SK-N-SH (cell line): Measurements from ENCODE around the gene MARK3. TPM values are rescaled to one million over a fixed set of nuclear protein-coding genes. Genes with fewer than 3 reads are reported as not detected.

ENCODE experiments used
- CTCF ChIA-PET: fragments of 300-600, 350-600 bp; formaldehyde crosslinking; extraction: SDS; loops from one replicate; lab custom pipeline; 2021; lab: Yijun Ruan, JAX
- POLR2A ChIA-PET: fragments of 350-600 bp; sonication (Branson Sonifier 250); formaldehyde crosslinking; extraction: SDS; loops from one replicate; lab custom pipeline; 2020; ENCODE audit warnings: antibody characterized with exemption, inconsistent platforms; lab: Yijun Ruan, JAX
- DNase-seq: peaks from one replicate; pipeline ENCODE4 v3.0.0; 2012
- H2AFZ ChIP-seq: fragments of 200-600 bp; sonication (generic); 2 replicates; pipeline ENCODE4 v1.8.1; 2016; ENCODE audit warnings: antibody characterized with exemption, mild to moderate bottlenecking, low read depth
- H3F3A ChIP-seq: fragments of 200-600 bp; sonication (generic); replicated peaks from 2 replicates; pipeline ENCODE3; 2016; ENCODE audit warnings: antibody characterized with exemption, mild to moderate bottlenecking; ENCODE audit not compliant: insufficient read depth
- H3K27ac ChIP-seq, 2 experiments: fragments of 200-500 bp in 1 of 2; fragments of 200-600 bp in 1 of 2; sonication (Bioruptor generic) in 1 of 2; sonication (generic), shearing (Covaris generic) in 1 of 2; 2 replicates each; pipeline versions ENCODE4 v1.5.1 to v1.6.1; 2014 to 2016; ENCODE audit warnings: low read depth in 2 of 2, inconsistent platforms in 1 of 2, low read length in 1 of 2, mild to moderate bottlenecking in 1 of 2, mixed read lengths in 1 of 2
- H3K27me3 ChIP-seq: fragments of 200-600 bp; sonication (generic), shearing (Covaris generic); 2 replicates; pipeline ENCODE4 v1.6.1; 2016; ENCODE audit warnings: mixed run types; ENCODE audit not compliant: insufficient read depth
- H3K36me3 ChIP-seq, 2 experiments: fragments of 200-500 bp in 1 of 2; fragments of 200-600 bp in 1 of 2; sonication (Bioruptor generic) in 1 of 2; sonication (generic) in 1 of 2; replicated peaks in 1 of 2; 2 replicates each; pipeline versions ENCODE3 to v1.5.1; 2014 to 2016; ENCODE audit warnings: low read length in 1 of 2, mild to moderate bottlenecking in 1 of 2; ENCODE audit not compliant: insufficient read depth in 2 of 2, control insufficient read depth in 1 of 2
- H3K4me1 ChIP-seq, 2 experiments: fragments of 200-500 bp in 1 of 2; fragments of 200-600 bp in 1 of 2; sonication (Bioruptor generic) in 1 of 2; sonication (generic), shearing (Covaris generic) in 1 of 2; 2 replicates each; pipeline versions ENCODE4 v1.5.1 to v1.6.1; 2014 to 2016; ENCODE audit warnings: low read depth in 1 of 2, low read length in 1 of 2, mixed run types in 1 of 2; ENCODE audit not compliant: insufficient read depth in 2 of 2, control insufficient read depth in 1 of 2
- H3K4me2 ChIP-seq: fragments of 200-600 bp; sonication (generic), shearing (Covaris generic); 2 replicates; pipeline ENCODE4 v1.6.1; 2017; ENCODE audit warnings: mixed run types
- H3K4me3 ChIP-seq, 2 experiments: fragments of 200-500 bp in 1 of 2; fragments of 200-600 bp in 1 of 2; sonication (Bioruptor generic) in 1 of 2; sonication (generic), shearing (Covaris generic) in 1 of 2; 2 replicates each; pipeline versions ENCODE4 v1.5.1 to v1.8.1; 2014 to 2016; ENCODE audit warnings: low read depth in 2 of 2, inconsistent platforms in 1 of 2, low read length in 1 of 2, mild to moderate bottlenecking in 1 of 2, mixed read lengths in 1 of 2, moderate library complexity in 1 of 2
- H3K79me2 ChIP-seq: fragments of 200-600 bp; sonication (generic); 2 replicates; pipeline ENCODE4 v1.8.1; 2017; ENCODE audit warnings: mild to moderate bottlenecking; ENCODE audit not compliant: insufficient read depth
- H3K9ac ChIP-seq: fragments of 200-600 bp; sonication (generic); 2 replicates; pipeline ENCODE4 v1.6.1; 2017; ENCODE audit warnings: mixed run types
- H3K9me2 ChIP-seq: fragments of 200-600 bp; sonication (generic); 2 replicates; pipeline ENCODE4 v1.6.1; 2017; ENCODE audit warnings: mixed run types
- H3K9me3 ChIP-seq: fragments of 200-600 bp; sonication (generic); 2 replicates; pipeline ENCODE4 v1.6.1; 2017; ENCODE audit warnings: mixed run types, mild to moderate bottlenecking, moderate library complexity
- H4K20me1 ChIP-seq: fragments of 200-600 bp; sonication (generic); 2 replicates; pipeline ENCODE4 v1.6.1; 2017; ENCODE audit warnings: mild to moderate bottlenecking, mixed run types; ENCODE audit not compliant: insufficient read depth
- FOSL2 ChIP-seq: IDR thresholded peaks from 2 replicates; pipeline ENCODE4 v1.4.0; 2012; ENCODE audit warnings: low read depth, mild to moderate bottlenecking, moderate library complexity, borderline replicate concordance
- FOXM1 ChIP-seq: IDR thresholded peaks from 2 replicates; pipeline ENCODE4 v1.4.0; 2012; ENCODE audit warnings: low read depth, mild to moderate bottlenecking
- MEF2A ChIP-seq: IDR thresholded peaks from 2 replicates; pipeline ENCODE4 v1.4.0; 2012; ENCODE audit warnings: low read depth, borderline replicate concordance
- TAF1 ChIP-seq: IDR thresholded peaks from 2 replicates; pipeline ENCODE4 v1.6.1; 2012; ENCODE audit warnings: low read depth, mild to moderate bottlenecking, low read length, moderate library complexity, borderline replicate concordance
- TCF12 ChIP-seq: IDR thresholded peaks from 2 replicates; pipeline ENCODE4 v1.4.0; 2012
- TEAD4 ChIP-seq: IDR thresholded peaks from 2 replicates; pipeline ENCODE4 v1.4.0; 2012; ENCODE audit warnings: mild to moderate bottlenecking, borderline replicate concordance; ENCODE audit not compliant: insufficient read depth
- WGBS: methylation state at CpG from one replicate; pipeline ENCODE4 v1.1.6; 2017; ENCODE audit warnings: low lambda C conversion rate; 5-methylcytosine and 5-hydroxymethylcytosine counted together
- polyA plus RNA-seq, 3 experiments: library from polyadenylated mRNA; depleted of rRNA; stranded (reverse); fragments of >200 nt; gene quantifications; 2 replicates each; pipeline ENCODE4 v1.2.3, GENCODE V29; 2012
- TF ChIP-seq, protein P1 (sequence below): IDR thresholded peaks from 2 replicates; pipeline ENCODE4 v1.4.0; 2012; ENCODE audit warnings: low read depth
- TF ChIP-seq, protein P2 (sequence below): fragments of 150-350 bp; IDR thresholded peaks from 2 replicates; pipeline ENCODE4 v1.6.1; 2017; ENCODE audit warnings: antibody characterized with exemption, low read length, low read depth, borderline replicate concordance
- TF ChIP-seq, protein P3 (sequence below): IDR thresholded peaks from 2 replicates; pipeline ENCODE4 v1.4.0; 2012; ENCODE audit warnings: low read depth, borderline replicate concordance

MARK3 gene
- polyA plus RNA-seq, 1 of the 3 experiments (the other 2 are of a cell fraction): 73.4 TPM

DNA sequence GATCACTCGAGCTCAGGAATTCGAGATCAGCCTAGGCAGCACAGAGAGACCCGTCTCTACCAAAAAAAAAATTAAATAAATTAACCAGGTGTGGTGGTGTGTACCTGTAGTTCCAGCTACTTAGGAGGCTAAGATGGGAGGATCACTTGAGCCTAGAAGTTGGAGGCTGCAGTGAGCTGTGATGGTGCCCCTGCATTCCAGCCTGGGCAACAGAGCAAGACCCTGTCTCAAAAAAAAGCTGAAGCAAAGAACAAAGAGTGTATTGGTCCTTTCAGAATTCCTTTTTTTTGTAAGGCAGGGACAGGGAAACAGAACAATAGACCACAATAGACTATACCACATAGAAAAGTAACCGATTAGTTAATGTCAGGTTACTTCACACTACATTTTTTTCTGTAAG is 47.4 kb downstream of the MARK3 start:
- no peaks in the 10 kb centered on the region for H3K9me2 ChIP-seq
- H3K27ac ChIP-seq: no peak overlapping the region
- WGBS: 89% methylated on average over 4 of the region's 4 CpGs
- no peak overlapping the region for H3K4me2 ChIP-seq
- no peaks in the 10 kb centered on the region for H3K27me3 ChIP-seq
- peaks cover 11% of the 10 kb centered on the region for H4K20me1 ChIP-seq
- peaks cover 7% of the 10 kb centered on the region for H3F3A ChIP-seq
- TF ChIP-seq, protein P1, sequence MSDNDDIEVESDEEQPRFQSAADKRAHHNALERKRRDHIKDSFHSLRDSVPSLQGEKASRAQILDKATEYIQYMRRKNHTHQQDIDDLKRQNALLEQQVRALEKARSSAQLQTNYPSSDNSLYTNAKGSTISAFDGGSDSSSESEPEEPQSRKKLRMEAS: no peak
- TF ChIP-seq TCF12: no peak
- TF ChIP-seq, protein P2, sequence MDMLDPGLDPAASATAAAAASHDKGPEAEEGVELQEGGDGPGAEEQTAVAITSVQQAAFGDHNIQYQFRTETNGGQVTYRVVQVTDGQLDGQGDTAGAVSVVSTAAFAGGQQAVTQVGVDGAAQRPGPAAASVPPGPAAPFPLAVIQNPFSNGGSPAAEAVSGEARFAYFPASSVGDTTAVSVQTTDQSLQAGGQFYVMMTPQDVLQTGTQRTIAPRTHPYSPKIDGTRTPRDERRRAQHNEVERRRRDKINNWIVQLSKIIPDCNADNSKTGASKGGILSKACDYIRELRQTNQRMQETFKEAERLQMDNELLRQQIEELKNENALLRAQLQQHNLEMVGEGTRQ: no peak
- H3K79me2 ChIP-seq: peaks cover 96% of the 10 kb centered on the region
- ChIA-PET CTCF (interaction anchor here (1.8 kb wide), 1 partner anchor 42 kb away, joined by 5 read pairs; no protein-coding TSS in a partner anchor), POLR2A (no interaction called here)
- peaks cover 8 to 35% of the 10 kb centered on the region in 2 experiments for H3K36me3 ChIP-seq
- H2AFZ ChIP-seq: no peak overlapping the region
- H3K4me3 ChIP-seq: no peak overlapping the region
- H3K9ac ChIP-seq: no peak overlapping the region
- DNase-seq: no peak
- no peaks in the 10 kb centered on the region for H3K9me3 ChIP-seq
- H3K4me1 ChIP-seq: peaks cover 2 to 22% of the 10 kb centered on the region in 2 experiments; a peak in 3 of 4 replicates

DNA sequence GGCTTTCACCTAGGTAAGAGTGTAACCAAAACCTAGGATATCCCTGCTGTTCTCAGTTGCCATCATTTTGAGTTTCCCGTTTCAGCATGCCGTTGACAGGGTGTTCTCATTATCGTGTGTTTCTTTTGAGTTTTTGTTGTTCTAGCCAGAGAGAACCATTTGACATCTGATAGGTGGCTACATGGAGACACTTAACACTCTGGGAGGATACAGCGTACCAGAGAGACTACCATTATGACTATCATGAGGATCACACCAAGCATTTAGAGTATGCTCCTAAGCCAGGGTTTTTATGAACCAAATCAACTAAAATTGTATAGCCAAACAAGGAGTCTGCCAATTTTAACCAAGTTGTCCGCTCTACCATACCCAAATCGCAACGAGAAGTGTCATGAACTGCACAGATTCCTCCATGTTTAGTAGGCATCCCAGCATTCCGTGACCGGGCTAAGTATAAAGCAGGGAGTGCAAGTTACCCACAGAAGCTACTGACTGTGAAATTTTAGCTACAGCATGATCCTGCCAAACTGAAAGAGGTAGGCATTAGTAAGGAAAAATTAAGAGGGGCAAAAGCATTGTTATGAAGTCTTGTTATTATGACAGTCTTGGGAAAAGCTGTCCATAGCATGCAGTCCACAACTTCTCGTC is 48.8 kb downstream of the MARK3 start:
- ChIA-PET CTCF (interaction anchor here (1.1 to 1.9 kb wide), 2 partner anchors 10 to 41 kb away, joined by 4 to 5 read pairs; no protein-coding TSS in a partner anchor), POLR2A (interaction anchor here (0.6 kb wide), 1 partner anchor 88 kb away, joined by 3 read pairs; no protein-coding TSS in a partner anchor)

More for the DNA sequence above, 48.8 kb downstream of the MARK3 start:
- no peak for TF ChIP-seq TEAD4
- TF ChIP-seq, protein P3, sequence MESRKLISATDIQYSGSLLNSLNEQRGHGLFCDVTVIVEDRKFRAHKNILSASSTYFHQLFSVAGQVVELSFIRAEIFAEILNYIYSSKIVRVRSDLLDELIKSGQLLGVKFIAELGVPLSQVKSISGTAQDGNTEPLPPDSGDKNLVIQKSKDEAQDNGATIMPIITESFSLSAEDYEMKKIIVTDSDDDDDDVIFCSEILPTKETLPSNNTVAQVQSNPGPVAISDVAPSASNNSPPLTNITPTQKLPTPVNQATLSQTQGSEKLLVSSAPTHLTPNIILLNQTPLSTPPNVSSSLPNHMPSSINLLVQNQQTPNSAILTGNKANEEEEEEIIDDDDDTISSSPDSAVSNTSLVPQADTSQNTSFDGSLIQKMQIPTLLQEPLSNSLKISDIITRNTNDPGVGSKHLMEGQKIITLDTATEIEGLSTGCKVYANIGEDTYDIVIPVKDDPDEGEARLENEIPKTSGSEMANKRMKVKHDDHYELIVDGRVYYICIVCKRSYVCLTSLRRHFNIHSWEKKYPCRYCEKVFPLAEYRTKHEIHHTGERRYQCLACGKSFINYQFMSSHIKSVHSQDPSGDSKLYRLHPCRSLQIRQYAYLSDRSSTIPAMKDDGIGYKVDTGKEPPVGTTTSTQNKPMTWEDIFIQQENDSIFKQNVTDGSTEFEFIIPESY: no peak
- no peak for TF ChIP-seq MEF2A
- TF ChIP-seq FOXM1: no peak
- TF ChIP-seq FOSL2: no peak
- no peak for TF ChIP-seq TAF1
- Histone ChIP-seq H3F3A (no peaks in the 10 kb centered on the region), H3K9me2 (no peaks in the 10 kb centered on the region), H3K4me2 (no peak overlapping the region), H3K27me3 (no peaks in the 10 kb centered on the region), H4K20me1 (peaks cover 7% of the 10 kb centered on the region; the same call in 1 of the 2 replicates), H2AFZ (no peak overlapping the region), H3K36me3 (peaks cover 9 to 39% of the 10 kb centered on the region in 2 experiments), H3K27ac (no peak overlapping the region), H3K9ac (no peak overlapping the region), H3K9me3 (no peaks in the 10 kb centered on the region), H3K79me2 (peaks cover 95% of the 10 kb centered on the region), H3K4me3 (no peak overlapping the region), H3K4me1 (peaks cover 0 to 8% of the 10 kb centered on the region in 2 experiments; a peak in 2 of 4 replicates)
- WGBS: 86% methylated on average over 10 of the region's 10 CpGs
- DNase-seq: no peak
